Measurements from ENCODE around the gene SVIL.

- no peak for TF ChIP-seq YY1 (IDR thresholded peaks at IDR 0.05; ENCODE audit: insufficient read depth, insufficient read length)
- TF ChIP-seq ZNF274 (IDR thresholded peaks at IDR 0.05; ENCODE audit: low read depth, low read length), result no peak
Measured at GRCh38 chr10:29471544-29471859, 163.3 kb downstream of the SVIL start.
